Skeletal muscle satellite cell (primary cell): ENCODE data around the gene RNF43. TPM values are rescaled to one million over a fixed set of nuclear protein-coding genes. Genes with fewer than 3 reads are reported as not detected.

ENCODE experiments used
- H3K27me3 ChIP-seq: 2 replicates; pipeline ENCODE4 v1.7.0; 2013; ENCODE audit warnings: low read length; ENCODE audit not compliant: control insufficient read depth, insufficient read depth
- H3K36me3 ChIP-seq: 2 replicates; pipeline ENCODE4 v1.7.0; 2013; ENCODE audit warnings: mild to moderate bottlenecking, control low read depth, low read length; ENCODE audit not compliant: insufficient read depth
- H3K4me1 ChIP-seq: 2 replicates; pipeline ENCODE4 v1.7.0; 2013; ENCODE audit warnings: low read length; ENCODE audit not compliant: control insufficient read depth, insufficient read depth
- H3K4me2 ChIP-seq: 2 replicates; pipeline ENCODE4 v1.7.0; 2013; ENCODE audit warnings: mild to moderate bottlenecking, low read length
- H3K4me3 ChIP-seq: 2 replicates; pipeline ENCODE4 v1.7.0; 2013; ENCODE audit warnings: low read length
- H3K9ac ChIP-seq: 2 replicates; pipeline ENCODE4 v1.7.0; 2013; ENCODE audit warnings: mild to moderate bottlenecking, low read depth, low read length, moderate library complexity
- H3K9me3 ChIP-seq: replicated peaks from 2 replicates; pipeline ENCODE4 v1.7.0; 2013; ENCODE audit warnings: mild to moderate bottlenecking, control low read depth, low read length
- total RNA-seq: library from RNA; depleted of rRNA; stranded (reverse); fragments of >200 nt; gene quantifications from 2 replicates; pipeline ENCODE4 v1.2.3, GENCODE V29; 2012; rRNA removed

The RNF43 gene
- total RNA-seq: not detected in 2 replicates

DNA sequence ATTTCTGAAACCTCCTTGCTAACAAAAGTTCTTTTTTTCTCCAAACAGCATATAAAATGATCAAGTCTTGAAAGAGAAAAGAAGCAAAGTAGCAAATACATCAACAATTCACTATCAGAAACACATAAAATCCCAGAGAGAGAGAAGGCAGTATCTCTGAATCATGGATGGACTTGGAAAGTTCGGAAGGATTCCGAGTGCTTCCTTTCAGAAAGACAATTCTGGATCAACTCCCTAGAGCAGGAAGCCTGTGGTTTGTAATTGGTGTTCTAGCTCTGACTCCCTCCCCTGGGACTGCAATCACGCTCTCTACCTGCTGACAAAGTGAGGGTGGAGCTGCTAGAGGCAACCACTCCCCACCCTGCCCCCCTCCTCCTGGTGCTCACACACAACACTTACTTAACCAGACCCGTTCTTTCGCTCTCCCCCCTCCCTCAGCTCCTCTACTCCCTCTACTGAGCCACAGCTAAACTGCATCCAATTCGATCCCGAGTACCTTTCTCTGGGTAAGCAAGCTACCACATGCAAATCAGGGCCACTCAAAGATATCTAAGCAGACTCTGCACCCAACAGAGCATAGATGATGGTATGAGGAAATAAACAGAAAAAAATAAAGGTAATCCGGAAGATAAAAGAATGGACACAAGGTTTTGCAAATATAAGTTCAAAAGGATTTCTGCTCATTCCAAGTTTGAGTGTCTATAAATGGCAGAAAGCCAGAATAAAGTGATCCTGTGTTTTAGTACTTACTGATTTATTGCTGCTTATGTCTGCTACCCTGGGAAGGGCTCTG is at the start of gene RNF43:
Gene RNF43 (minus strand): TSS at position 235 of the 793 bp plus-strand sequence. CDS start 1,957 bp downstream, outside the sequence.
- H3K36me3 ChIP-seq: no peaks in the 10 kb centered on the region
- H3K27me3 ChIP-seq: peaks cover 70% of the 10 kb centered on the region
- no peaks in the 10 kb centered on the region for H3K9me3 ChIP-seq
- peak within 1 kb of the TSS; percentile 75 for H3K4me2 ChIP-seq
- H3K4me1 ChIP-seq: no peaks in the 10 kb centered on the region
- no peak within 1 kb of the TSS for H3K9ac ChIP-seq
- H3K4me3 ChIP-seq: peak within 1 kb of the TSS; percentile 48

DNA sequence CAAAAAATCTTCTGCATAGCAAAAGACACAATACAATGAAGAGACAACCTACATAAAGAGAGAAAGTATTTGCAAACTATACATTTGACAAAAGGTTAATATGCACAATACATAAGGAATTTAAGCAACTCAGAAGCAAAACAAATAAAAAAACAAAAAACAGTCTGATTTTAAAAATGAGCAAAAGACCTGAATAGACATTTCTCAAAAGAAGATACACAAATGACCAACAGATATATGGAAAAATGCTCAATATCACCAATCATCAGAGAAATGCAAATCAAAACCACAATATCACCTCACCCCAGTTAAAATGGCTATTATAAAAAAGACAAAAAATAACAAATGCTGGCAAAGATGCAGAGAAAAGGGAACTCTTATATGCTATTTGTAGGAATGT is 38.2 kb upstream of the RNF43 start:
- Histone ChIP-seq H3K27me3 (no peaks in the 10 kb centered on the region), H3K36me3 (no peaks in the 10 kb centered on the region), H3K4me1 (no peaks in the 10 kb centered on the region), H3K4me3 (no peak overlapping the region), H3K4me2 (no peak overlapping the region), H3K9ac (no peak overlapping the region), H3K9me3 (no peaks in the 10 kb centered on the region)

DNA sequence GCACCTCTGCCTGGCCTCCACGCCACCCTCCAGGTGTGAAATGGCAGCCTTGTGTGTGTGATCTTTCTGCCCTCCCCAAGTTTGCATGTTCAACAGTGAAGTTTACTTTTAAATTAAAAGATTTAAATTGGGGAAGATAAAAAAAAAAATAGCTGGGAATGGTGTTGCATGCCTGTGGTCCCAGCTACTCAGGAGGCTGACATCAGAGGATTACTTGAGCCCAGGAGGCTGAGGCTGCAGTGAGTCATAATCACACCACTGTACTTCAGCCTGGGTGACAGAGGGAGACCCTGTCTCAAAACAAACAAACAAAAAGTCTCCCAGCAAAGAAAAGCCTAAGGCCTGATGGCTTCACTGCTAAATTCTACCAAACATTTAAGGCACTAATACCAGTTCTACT is 35.4 kb upstream of the RNF43 start:
- no peaks in the 10 kb centered on the region for H3K36me3 ChIP-seq
- H3K4me2 ChIP-seq: no peak overlapping the region
- no peak overlapping the region for H3K4me3 ChIP-seq
- H3K9ac ChIP-seq: no peak overlapping the region
- H3K27me3 ChIP-seq: no peaks in the 10 kb centered on the region
- H3K4me1 ChIP-seq: no peaks in the 10 kb centered on the region
- H3K9me3 ChIP-seq: no peaks in the 10 kb centered on the region

DNA sequence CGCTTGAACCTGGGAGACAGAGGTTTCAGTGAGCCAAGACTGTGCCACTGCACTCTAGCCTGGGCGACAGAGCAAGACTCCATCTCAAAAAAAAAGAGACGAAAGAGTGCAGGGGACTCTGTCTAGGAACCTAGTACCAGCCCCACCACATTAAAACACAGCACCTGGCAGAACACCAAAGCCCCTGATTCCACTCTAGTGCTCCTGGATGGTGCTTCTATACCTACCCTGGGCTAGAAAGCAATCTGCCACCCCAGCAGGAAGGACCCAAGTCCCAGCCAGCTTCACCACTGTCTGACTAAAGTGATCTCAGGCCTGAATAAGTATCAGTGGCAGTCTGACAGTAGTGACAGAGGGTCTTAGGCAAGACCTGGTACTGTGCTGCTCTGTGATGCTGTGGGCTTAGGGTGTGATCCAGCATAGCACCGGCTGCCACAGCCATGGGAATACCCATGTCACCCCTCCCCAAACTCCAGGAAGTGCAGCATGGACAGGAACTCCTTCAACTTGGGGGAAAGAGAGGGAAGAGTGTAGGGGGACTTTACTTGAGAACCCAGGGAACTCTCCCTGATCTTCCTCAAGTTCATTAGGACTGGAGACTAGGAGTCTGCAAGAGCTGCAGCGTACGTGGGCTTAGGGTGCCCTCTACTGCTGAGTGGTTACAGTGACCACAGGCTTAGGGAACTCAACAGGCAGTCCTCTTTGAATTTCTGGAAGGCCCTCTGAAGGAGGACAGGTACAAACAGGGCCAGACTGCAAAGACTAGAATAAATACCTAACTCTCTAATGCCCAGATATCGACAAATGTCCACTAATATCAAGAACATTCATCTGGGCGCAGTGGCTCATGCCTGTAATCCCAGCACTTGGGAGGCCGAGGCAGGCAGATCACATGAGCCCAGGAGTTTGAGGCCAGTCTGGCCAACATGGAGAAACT is 30.0 kb upstream of the RNF43 start:
- H3K36me3 ChIP-seq: no peaks in the 10 kb centered on the region
- H3K9ac ChIP-seq: no peak overlapping the region
- H3K4me2 ChIP-seq: no peak overlapping the region
- peaks cover 15% of the 10 kb centered on the region for H3K27me3 ChIP-seq
- H3K4me1 ChIP-seq: no peaks in the 10 kb centered on the region
- no peaks in the 10 kb centered on the region for H3K9me3 ChIP-seq
- no peak overlapping the region for H3K4me3 ChIP-seq

DNA sequence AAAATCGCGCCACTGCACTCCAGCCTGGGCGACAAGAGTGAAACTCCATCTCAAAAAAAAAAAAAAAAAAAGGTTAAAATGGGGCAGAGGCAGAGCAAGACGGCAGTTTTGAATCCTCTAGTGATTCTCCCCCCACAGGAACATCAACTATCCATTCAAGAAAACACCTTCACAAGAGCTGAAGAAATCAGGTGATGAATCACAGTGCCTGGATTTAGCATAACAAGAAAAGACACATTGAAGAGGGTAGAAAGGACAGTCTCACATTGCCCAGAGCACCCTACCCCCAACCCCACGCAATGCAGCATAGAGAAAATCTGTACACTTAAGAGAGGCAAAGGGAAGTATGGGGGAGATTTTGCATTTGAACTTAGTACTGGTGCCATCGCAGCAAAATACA is 28.8 kb upstream of the RNF43 start:
- Histone ChIP-seq H3K4me3 (no peak overlapping the region), H3K4me2 (no peak overlapping the region), H3K4me1 (no peaks in the 10 kb centered on the region), H3K27me3 (peaks cover 25% of the 10 kb centered on the region), H3K36me3 (no peaks in the 10 kb centered on the region), H3K9ac (no peak overlapping the region), H3K9me3 (no peaks in the 10 kb centered on the region)

DNA sequence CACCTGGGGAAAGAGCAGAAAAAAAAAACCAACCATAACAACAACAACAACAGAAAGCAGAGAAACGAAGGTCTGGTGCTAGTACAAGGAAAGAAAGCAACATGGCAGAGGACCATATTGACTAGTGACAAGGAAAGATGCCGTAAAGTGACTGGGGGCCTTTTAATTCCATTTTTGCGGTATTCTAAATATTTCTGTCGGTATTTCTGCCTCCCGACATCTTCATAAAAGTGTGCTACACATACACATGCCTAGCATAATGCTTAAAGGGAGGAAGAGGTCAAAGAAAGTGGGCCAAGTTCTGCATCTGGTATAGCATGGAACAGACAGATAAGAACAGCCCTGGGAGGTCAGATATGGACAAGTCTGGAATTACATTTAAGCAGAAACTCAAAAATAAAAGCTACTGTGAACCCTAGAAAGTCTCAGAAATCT is 19.5 kb upstream of the RNF43 start:
- Histone ChIP-seq H3K36me3 (no peaks in the 10 kb centered on the region), H3K9me3 (no peaks in the 10 kb centered on the region), H3K4me1 (no peaks in the 10 kb centered on the region), H3K4me2 (no peak overlapping the region), H3K4me3 (no peak overlapping the region), H3K27me3 (peaks cover 38% of the 10 kb centered on the region), H3K9ac (no peak overlapping the region)

DNA sequence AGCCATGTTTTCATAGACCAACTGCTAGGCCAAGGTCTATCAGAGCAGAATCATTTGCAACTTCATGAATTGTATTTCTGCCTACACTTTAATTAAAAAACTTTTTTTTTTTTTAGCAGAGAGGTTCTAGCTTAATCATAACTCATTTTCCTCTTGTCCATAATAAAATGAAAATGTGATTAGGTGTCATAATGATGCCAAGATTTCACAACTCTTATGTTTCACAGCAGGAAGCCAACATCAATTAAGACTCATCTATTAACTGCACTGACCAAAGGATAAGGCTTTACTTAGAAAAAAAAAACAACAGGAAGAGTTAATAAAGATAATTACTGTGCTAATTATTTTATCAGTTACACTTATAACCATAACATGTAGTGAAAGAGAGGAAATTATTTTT is 18.9 kb upstream of the RNF43 start:
- Histone ChIP-seq H3K36me3 (no peaks in the 10 kb centered on the region), H3K9ac (no peak overlapping the region)

DNA sequence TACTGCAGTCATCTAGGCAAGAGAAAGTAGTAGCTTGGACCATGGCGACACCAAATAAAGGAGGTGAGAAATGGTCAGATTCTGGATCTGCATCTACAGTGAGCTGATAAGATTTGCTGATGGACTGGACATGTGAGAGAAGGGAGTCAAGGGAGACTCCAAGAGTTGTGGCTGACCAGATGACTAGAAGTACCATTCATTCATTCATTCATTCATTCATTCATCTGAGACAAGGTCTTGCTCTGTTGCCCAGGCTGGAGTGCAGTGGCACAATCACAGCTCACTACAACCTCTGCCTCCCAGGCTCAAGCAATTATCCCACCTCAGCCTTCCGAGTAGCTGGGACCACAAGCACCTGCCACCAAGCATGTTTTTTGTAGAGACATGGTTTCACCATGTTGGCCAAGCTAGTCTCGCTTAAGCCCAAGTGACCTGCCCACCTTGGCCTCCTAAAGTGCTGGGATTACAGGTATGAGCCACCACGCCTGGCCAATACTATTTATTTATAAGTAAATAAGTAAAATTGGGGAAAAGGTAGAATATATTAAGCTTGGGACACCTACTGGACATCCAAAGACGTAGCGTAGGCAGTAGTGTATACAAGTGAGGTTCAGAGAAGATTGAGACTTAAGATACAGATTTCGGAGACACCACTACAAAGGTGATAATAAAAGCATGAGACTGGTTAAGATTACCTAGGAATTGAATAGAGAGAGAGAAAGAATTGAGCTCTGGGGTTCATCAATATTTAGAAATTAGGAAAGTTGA is 15.7 kb upstream of the RNF43 start:
- Histone ChIP-seq H3K9ac (no peak overlapping the region), H3K9me3 (no peaks in the 10 kb centered on the region), H3K27me3 (peaks cover 14% of the 10 kb centered on the region), H3K36me3 (no peaks in the 10 kb centered on the region), H3K4me1 (no peaks in the 10 kb centered on the region), H3K4me2 (no peak overlapping the region), H3K4me3 (no peak overlapping the region)

More for the DNA sequence above, 18.9 kb upstream of the RNF43 start:
- H3K4me2 ChIP-seq: no peak overlapping the region
- no peaks in the 10 kb centered on the region for H3K4me1 ChIP-seq
- H3K4me3 ChIP-seq: no peak overlapping the region
- H3K9me3 ChIP-seq: no peaks in the 10 kb centered on the region
- peaks cover 32% of the 10 kb centered on the region for H3K27me3 ChIP-seq

DNA sequence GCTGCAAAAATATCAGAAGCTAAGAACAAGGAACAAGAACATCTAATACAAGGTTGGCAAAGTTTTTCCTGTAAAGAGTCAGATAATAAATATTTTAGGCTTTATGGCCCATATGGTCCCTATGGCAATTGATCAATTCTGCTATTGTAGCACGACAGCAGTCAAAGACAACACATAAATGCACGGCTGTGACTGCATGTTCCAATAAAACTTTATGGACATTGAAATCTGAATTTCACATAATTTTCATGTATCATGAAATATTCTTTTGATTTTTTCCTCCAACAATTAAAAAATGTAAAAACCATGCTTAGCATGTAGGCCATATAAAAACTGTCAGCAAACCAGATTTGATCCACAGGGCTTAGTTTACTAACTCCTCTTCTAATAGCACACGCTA is 10.5 kb upstream of the RNF43 start:
- Histone ChIP-seq H3K36me3 (no peaks in the 10 kb centered on the region), H3K4me3 (no peak overlapping the region), H3K27me3 (peaks cover 8% of the 10 kb centered on the region), H3K9ac (no peak overlapping the region), H3K4me2 (no peak overlapping the region), H3K4me1 (no peaks in the 10 kb centered on the region), H3K9me3 (no peaks in the 10 kb centered on the region)

DNA sequence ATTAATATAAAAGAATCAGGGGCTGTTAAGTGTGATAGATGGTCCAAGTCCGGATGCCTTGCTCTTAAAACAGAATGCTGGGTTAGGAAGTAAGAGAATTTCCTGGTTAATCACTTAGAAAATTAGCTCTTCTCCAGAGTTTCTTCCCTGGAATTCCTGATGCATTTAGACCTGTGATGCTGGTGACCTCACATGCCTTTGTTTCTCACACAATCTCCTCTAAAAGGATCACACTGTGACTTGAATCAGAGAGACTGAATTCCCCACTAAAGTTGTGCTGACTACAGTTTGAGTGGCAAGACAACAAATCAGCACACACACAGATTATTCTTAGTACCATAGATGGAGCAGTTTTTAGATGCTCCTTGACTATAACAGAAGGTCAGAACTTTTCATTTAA is 4.4 kb upstream of the RNF43 start:
- no peak overlapping the region for H3K9ac ChIP-seq
- H3K4me2 ChIP-seq: no peak overlapping the region
- no peak overlapping the region for H3K4me3 ChIP-seq
- H3K4me1 ChIP-seq: no peaks in the 10 kb centered on the region
- H3K27me3 ChIP-seq: peaks cover 36% of the 10 kb centered on the region
- no peaks in the 10 kb centered on the region for H3K36me3 ChIP-seq
- no peaks in the 10 kb centered on the region for H3K9me3 ChIP-seq

DNA sequence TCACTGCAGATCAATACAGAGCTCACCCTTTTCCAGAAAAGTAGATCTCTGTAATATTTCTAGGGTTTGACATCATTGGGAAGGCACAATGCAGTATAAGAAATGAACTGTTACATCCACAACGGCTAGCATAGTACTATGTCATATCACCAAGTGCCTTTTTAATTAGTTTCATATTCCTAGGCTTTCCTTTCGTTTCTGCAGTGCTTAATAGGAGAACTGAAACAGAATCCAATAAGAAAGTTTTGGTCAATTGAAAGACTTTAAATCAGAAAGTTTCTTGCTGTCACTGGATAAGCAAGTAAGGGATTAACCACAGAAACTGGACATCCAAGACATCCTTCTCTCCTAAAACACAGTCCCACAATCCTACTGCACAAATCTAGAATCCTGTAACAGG is 3.5 kb upstream of the RNF43 start:
- no peak overlapping the region for H3K4me2 ChIP-seq
- no peak overlapping the region for H3K4me3 ChIP-seq
- H3K36me3 ChIP-seq: no peaks in the 10 kb centered on the region
- no peaks in the 10 kb centered on the region for H3K9me3 ChIP-seq
- H3K4me1 ChIP-seq: no peaks in the 10 kb centered on the region
- peaks cover 42% of the 10 kb centered on the region for H3K27me3 ChIP-seq
- no peak overlapping the region for H3K9ac ChIP-seq
